Liver (tissue), 9 donors: ENCODE data around the gene GRAMD4. TPM values are rescaled to one million over a fixed set of nuclear protein-coding genes. Genes with fewer than 3 reads are reported as not detected.

Experiments used
- DNase-seq: peaks from one replicate; pipeline ENCODE4 v3.0.0-alpha.2; 2017; ENCODE audit warnings: low spot score
- H3K27ac ChIP-seq, 2 donors: one replicate each; pipeline ENCODE4 v1.7.0; 2013; ENCODE audit warnings: inconsistent platforms in 2 of 2, low read length in 2 of 2, control low read depth in 1 of 2, low read depth in 1 of 2, mild to moderate bottlenecking in 1 of 2
- H3K27me3 ChIP-seq, 4 donors: one replicate each; pipeline versions ENCODE4 v1.6.1 to v1.7.0; 2013; ENCODE audit warnings: low read length in 3 of 4, inconsistent platforms in 1 of 4, mild to moderate bottlenecking in 1 of 4, moderate library complexity in 1 of 4; ENCODE audit not compliant: control insufficient read depth in 4 of 4, insufficient read depth in 4 of 4
- H3K36me3 ChIP-seq, 4 donors: one replicate each; pipeline versions ENCODE4 v1.6.1 to v1.7.0; 2013; ENCODE audit warnings: low read length in 3 of 4, mild to moderate bottlenecking in 3 of 4, low read depth in 1 of 4, moderate library complexity in 1 of 4; ENCODE audit not compliant: control insufficient read depth in 4 of 4, insufficient read depth in 3 of 4
- H3K4me1 ChIP-seq, 4 donors: one replicate each; pipeline versions ENCODE4 v1.6.1 to v1.7.0; 2013; ENCODE audit warnings: low read length in 3 of 4, mild to moderate bottlenecking in 3 of 4, moderate library complexity in 1 of 4; ENCODE audit not compliant: control insufficient read depth in 4 of 4, insufficient read depth in 4 of 4
- H3K4me3 ChIP-seq, 3 donors: one replicate each; pipeline versions ENCODE4 v1.6.1 to v1.7.0; 2013; ENCODE audit warnings: low read length in 3 of 3, control low read depth in 1 of 3, low read depth in 1 of 3, mild to moderate bottlenecking in 1 of 3
- H3K9ac ChIP-seq, 2 donors: one replicate each; pipeline ENCODE4 v1.7.0; 2013; ENCODE audit warnings: low read length in 2 of 2, mild to moderate bottlenecking in 2 of 2, moderate library complexity in 2 of 2, control low read depth in 1 of 2, low read depth in 1 of 2
- H3K9me3 ChIP-seq, 4 donors: one replicate each; pipeline versions ENCODE4 v1.6.1 to v1.7.0; 2013; ENCODE audit warnings: low read length in 3 of 4; ENCODE audit not compliant: control insufficient read depth in 4 of 4
- ATF3 ChIP-seq: IDR thresholded peaks from 2 replicates; pipeline ENCODE4 v1.6.1; 2016; ENCODE audit warnings: antibody characterized with exemption
- CTCF ChIP-seq: fragments of 150-350 bp; IDR thresholded peaks from 2 replicates; pipeline ENCODE4 v1.5.1; 2017; ENCODE audit warnings: improper control_type of control experiment, low read depth, low read length; ENCODE audit not compliant: missing input control
- EGR1 ChIP-seq, 2 donors: IDR thresholded peaks; 2 replicates each; pipeline ENCODE4 v1.6.1; 2016 to 2018; ENCODE audit warnings: antibody characterized with exemption in 2 of 2, low read depth in 2 of 2
- FOXA1 ChIP-seq: IDR thresholded peaks from 2 replicates; pipeline ENCODE4 v1.6.1; 2016; ENCODE audit warnings: antibody characterized with exemption
- FOXA2 ChIP-seq: IDR thresholded peaks from 2 replicates; pipeline ENCODE4 v1.6.1; 2016; ENCODE audit warnings: antibody characterized with exemption
- GABPA ChIP-seq, 2 donors: IDR thresholded peaks in 1 of 2; conservative IDR thresholded peaks in 1 of 2; 2 replicates each; pipeline ENCODE4 v1.6.1; 2016; ENCODE audit warnings: antibody characterized with exemption in 2 of 2, mild to moderate bottlenecking in 1 of 2, moderate library complexity in 1 of 2
- HNF4A ChIP-seq, 2 donors: conservative IDR thresholded peaks; 2 replicates each; pipeline ENCODE4 v1.6.1; 2016; ENCODE audit warnings: antibody characterized with exemption in 2 of 2, mild to moderate bottlenecking in 2 of 2
- HNF4G ChIP-seq: IDR thresholded peaks from 2 replicates; pipeline ENCODE4 v1.6.1; 2016; ENCODE audit warnings: antibody characterized with exemption
- JUND ChIP-seq, 2 donors: IDR thresholded peaks; 2 replicates each; pipeline ENCODE4 v1.6.1; 2016; ENCODE audit warnings: antibody characterized with exemption in 2 of 2
- MAX ChIP-seq: IDR thresholded peaks from 2 replicates; pipeline ENCODE4 v1.6.1; 2016; ENCODE audit warnings: antibody characterized with exemption
- NR2F2 ChIP-seq: IDR thresholded peaks from 2 replicates; pipeline ENCODE4 v1.6.1; 2016; ENCODE audit warnings: antibody characterized with exemption
- RAD21 ChIP-seq, 2 donors: IDR thresholded peaks; 2 replicates each; pipeline ENCODE4 v1.6.1; 2016; ENCODE audit warnings: antibody characterized with exemption in 2 of 2, mild to moderate bottlenecking in 2 of 2
- REST ChIP-seq: IDR thresholded peaks from 2 replicates; pipeline ENCODE4 v1.6.1; 2016; ENCODE audit warnings: antibody characterized with exemption, mild to moderate bottlenecking
- RXRA ChIP-seq, 2 donors: IDR thresholded peaks; 2 replicates each; pipeline ENCODE4 v1.6.1; 2017 to 2018; ENCODE audit warnings: antibody characterized with exemption in 2 of 2, mild to moderate bottlenecking in 1 of 2
- SP1 ChIP-seq: IDR thresholded peaks from 2 replicates; pipeline ENCODE4 v1.6.1; 2018; ENCODE audit warnings: antibody characterized with exemption, mild to moderate bottlenecking
- TAF1 ChIP-seq: conservative IDR thresholded peaks from 2 replicates; pipeline ENCODE4 v1.6.1; 2016; ENCODE audit warnings: antibody characterized with exemption, mild to moderate bottlenecking
- YY1 ChIP-seq: IDR thresholded peaks from 2 replicates; pipeline ENCODE4 v1.6.1; 2016; ENCODE audit warnings: antibody characterized with exemption, mild to moderate bottlenecking
- ZBTB33 ChIP-seq: IDR thresholded peaks from 2 replicates; pipeline ENCODE4 v1.6.1; 2016; ENCODE audit warnings: antibody characterized with exemption
- WGBS: extraction: QIAGEN DNeasy Blood & Tissue Kit; methylation state at CpG from one replicate; pipeline ENCODE4 v1.1.7; 2013; 5-methylcytosine and 5-hydroxymethylcytosine counted together
- polyA plus RNA-seq, 2 donors: library from polyadenylated mRNA; stranded (reverse) in 1 of 2; unstranded in 1 of 2; fragments of 200-250 nt in 1 of 2; fragments of >200 nt in 1 of 2; fragmentation: Nextera tagmentation in 1 of 2; extraction: Ambion mirVana in 1 of 2; gene quantifications; one replicate each; pipeline versions ENCODE4 v1.2.1 to v1.2.3, GENCODE V29; 2013 to 2015
- total RNA-seq, 2 donors: library from RNA; depleted of rRNA; stranded (reverse); fragments of >200 nt; gene quantifications; one replicate each; pipeline ENCODE4 v1.2.3, GENCODE V29; 2014
- donor health status: healthy.
- donor health status: healthy.
- donor health status: healthy.
- donor health status: healthy.
- donor health status: healthy.

The GRAMD4 gene
- total and polyA plus RNA-seq, 4 donors = 2.7 to 53.5 (median 21.6) TPM

GRCh38 chr22:46706060-46706459, 85.9 kb downstream of the GRAMD4 start:
- no peaks in the 10 kb centered on the region for H3K4me1 ChIP-seq
- H3K27me3 ChIP-seq = no peaks in the 10 kb centered on the region
- 96% methylated on average over 12 of the region's 12 CpGs for WGBS
- no peak overlapping the region for H3K27ac ChIP-seq
- H3K9me3 ChIP-seq = no peaks in the 10 kb centered on the region
- H3K36me3 ChIP-seq = peaks cover 8 to 70% (median 50%) of the 10 kb centered on the region in 4 donors
- TF ChIP-seq JUND (IDR thresholded peaks at IDR 0.05) (no peak), ATF3 (no peak), RAD21 (IDR thresholded peaks at IDR 0.05) (no peak), EGR1 (IDR thresholded peaks at IDR 0.05; ENCODE audit: low read depth in 2 of 2) (no peak), SP1 (no peak), REST (no peak), GABPA (IDR thresholded peaks at IDR 0.05 in 1 of 2, conservative IDR thresholded peaks at IDR 0.05 in 1 of 2) (no peak), TAF1 (no peak), FOXA2 (no peak), HNF4A (conservative IDR thresholded peaks at IDR 0.05) (no peak), FOXA1 (no peak), HNF4G (no peak), RXRA (IDR thresholded peaks at IDR 0.05) (no peak), YY1 (no peak), CTCF (no peak), NR2F2 (no peak), MAX (no peak), ZBTB33 (no peak)
- no peak overlapping the region for H3K4me3 ChIP-seq
- no peak overlapping the region for H3K9ac ChIP-seq
- DNase-seq = no peak
